ENCODE data around the gene C2orf92.

Gene C2orf92

DNA sequence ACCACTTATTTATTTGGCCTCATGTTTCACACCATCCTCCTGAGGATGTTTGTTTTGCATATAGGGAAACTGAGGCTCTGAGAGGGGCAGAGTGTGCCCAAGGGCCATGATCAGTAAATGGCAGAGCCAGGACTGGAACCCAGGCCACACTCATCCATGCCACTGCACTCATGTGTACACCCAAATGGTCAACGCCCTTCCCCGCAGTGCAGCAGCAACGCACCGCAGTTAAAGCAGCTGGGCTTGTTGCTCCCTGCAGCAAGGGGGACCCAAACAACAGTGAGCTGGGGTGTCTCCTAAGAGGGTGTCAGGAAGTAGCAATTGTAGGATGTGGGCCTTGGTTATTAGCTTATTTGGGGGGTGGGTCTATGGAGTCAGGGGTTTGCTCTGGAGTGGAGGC, 80.5 kb downstream of the C2orf92 start:
- H3K9ac ChIP-seq (ENCODE audit: low read length), result no peak overlapping the region

DNA sequence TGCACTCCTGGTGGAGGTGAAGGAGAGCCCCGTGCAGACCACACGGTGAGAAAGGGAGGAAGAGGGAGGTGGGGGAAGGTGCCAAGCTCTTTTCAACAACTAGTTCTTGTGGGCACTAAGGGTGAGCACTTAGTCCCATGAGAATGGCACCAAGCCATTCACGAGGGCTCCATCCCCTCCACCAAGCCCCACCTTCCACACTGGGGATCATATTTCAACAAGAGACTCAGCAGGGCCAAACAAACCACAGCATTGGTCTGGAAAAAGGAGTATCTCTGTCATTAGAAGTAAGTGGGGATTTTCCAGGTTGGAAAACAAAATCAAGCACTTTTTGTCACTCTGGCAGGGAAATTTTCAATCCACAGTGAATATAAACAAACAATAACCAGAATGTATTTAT, 82.2 kb downstream of the C2orf92 start:
- H3K79me1 ChIP-seq (replicated peaks; ENCODE audit: low read length, poor library complexity, severe bottlenecking), result no peaks in the 10 kb centered on the region
- no peak overlapping the region for H2BK12ac ChIP-seq (ENCODE audit: low read length in 2 of 2)
- H3K9me3 ChIP-seq (ENCODE audit: control insufficient read depth, low read length), result no peaks in the 10 kb centered on the region
- no peak overlapping the region for H2AK5ac ChIP-seq (ENCODE audit: low read length, severe bottlenecking)
- DNase-seq, result peak; percentile 66
- no peak overlapping the region for H3K4me2 ChIP-seq (ENCODE audit: low read length, poor library complexity, severe bottlenecking)
- H4K8ac ChIP-seq (ENCODE audit: low read length), result peak overlapping the region; percentile 7
- no peak overlapping the region for H2BK5ac ChIP-seq (ENCODE audit: low read depth, low read length, poor library complexity, severe bottlenecking)
- H3K4me3 ChIP-seq (ENCODE audit: insufficient read depth in 1 of 2, low read depth in 1 of 2, low read length in 2 of 2), result no peak overlapping the region
- no peak overlapping the region for H3K23ac ChIP-seq (ENCODE audit: low read length in 2 of 2)
- no peak overlapping the region for H3K4ac ChIP-seq (ENCODE audit: low read depth in 1 of 2, low read length in 2 of 2)
- H2BK15ac ChIP-seq (ENCODE audit: low read depth, poor library complexity, severe bottlenecking), result no peak overlapping the region
- no peak overlapping the region for H2BK120ac ChIP-seq (ENCODE audit: low read depth, low read length)
- H3K36me3 ChIP-seq (ENCODE audit: control insufficient read depth in 1 of 2, insufficient read depth in 2 of 2, low read depth in 1 of 2, low read length in 2 of 2), result peaks cover 16 to 64% of the 10 kb centered on the region in 2 experiments
- no peak overlapping the region for H3K27ac ChIP-seq (ENCODE audit: low read length, poor library complexity, severe bottlenecking)
- H3K18ac ChIP-seq (ENCODE audit: low read depth in 1 of 2, low read length in 2 of 2), result no peak overlapping the region
- H3K14ac ChIP-seq (ENCODE audit: low read length in 2 of 2), result no peak overlapping the region
- peaks cover 6% of the 10 kb centered on the region for H3K4me1 ChIP-seq (ENCODE audit: control insufficient read depth, insufficient read depth, low read depth, low read length)
- no peak overlapping the region for H3K9ac ChIP-seq (ENCODE audit: low read length)
- H2AFZ ChIP-seq (ENCODE audit: low read depth, low read length), result no peak overlapping the region
- peak overlapping the region; percentile 57 for H4K91ac ChIP-seq (ENCODE audit: low read length)
- WGBS, result 100% methylated on average over 1 of the region's 3 CpGs
- no peaks in the 10 kb centered on the region for H3K27me3 ChIP-seq (ENCODE audit: control insufficient read depth in 1 of 2, insufficient read depth in 1 of 2, low read length in 2 of 2)

More for the DNA sequence above, 80.5 kb downstream of the C2orf92 start:
- H3K4me3 ChIP-seq (ENCODE audit: insufficient read depth in 1 of 2, low read depth in 1 of 2, low read length in 2 of 2), result no peak overlapping the region
- H3K4me1 ChIP-seq (ENCODE audit: control insufficient read depth, insufficient read depth, low read depth, low read length), result peaks cover 8% of the 10 kb centered on the region
- no peak overlapping the region for H3K14ac ChIP-seq (ENCODE audit: low read length in 2 of 2)
- H2BK5ac ChIP-seq (ENCODE audit: low read depth, low read length, poor library complexity, severe bottlenecking), result no peak overlapping the region
- no peak overlapping the region for H3K27ac ChIP-seq (ENCODE audit: low read length, poor library complexity, severe bottlenecking)
- H3K9me3 ChIP-seq (ENCODE audit: control insufficient read depth, low read length), result no peaks in the 10 kb centered on the region
- no peak overlapping the region for H3K23ac ChIP-seq (ENCODE audit: low read length in 2 of 2)
- H3K4me2 ChIP-seq (ENCODE audit: low read length, poor library complexity, severe bottlenecking), result no peak overlapping the region
- no peaks in the 10 kb centered on the region for H3K79me1 ChIP-seq (replicated peaks; ENCODE audit: low read length, poor library complexity, severe bottlenecking)
- H4K91ac ChIP-seq (ENCODE audit: low read length), result no peak overlapping the region
- H2BK120ac ChIP-seq (ENCODE audit: low read depth, low read length), result no peak overlapping the region
- H2AFZ ChIP-seq (ENCODE audit: low read depth, low read length), result no peak overlapping the region
- H3K27me3 ChIP-seq (ENCODE audit: control insufficient read depth in 1 of 2, insufficient read depth in 1 of 2, low read length in 2 of 2), result no peaks in the 10 kb centered on the region
- no peak overlapping the region for H3K18ac ChIP-seq (ENCODE audit: low read depth in 1 of 2, low read length in 2 of 2)
- no peak overlapping the region for H4K8ac ChIP-seq (ENCODE audit: low read length)
- H2BK15ac ChIP-seq (ENCODE audit: low read depth, poor library complexity, severe bottlenecking), result no peak overlapping the region
- H3K4ac ChIP-seq (ENCODE audit: low read depth in 1 of 2, low read length in 2 of 2), result no peak overlapping the region
- H2AK5ac ChIP-seq (ENCODE audit: low read length, severe bottlenecking), result no peak overlapping the region
- WGBS, result 100% methylated on average over 4 of the region's 4 CpGs
- no peak overlapping the region for H2BK12ac ChIP-seq (ENCODE audit: low read length in 2 of 2)
- peaks cover 10 to 55% of the 10 kb centered on the region in 2 experiments for H3K36me3 ChIP-seq (ENCODE audit: control insufficient read depth in 1 of 2, insufficient read depth in 2 of 2, low read depth in 1 of 2, low read length in 2 of 2)
- DNase-seq, result no peak

Small RNAs within 50 kb of the gene (small RNA-seq; reads per million reads assigned to genes)
- gene RNU4-8P (ENCODE audit: low read depth), result 1.4 reads per million
